HFFc6 (cell line): ENCODE measurements around the gene HERPUD1. TPM values are rescaled to one million over a fixed set of nuclear protein-coding genes. Genes with fewer than 3 reads are reported as not detected.

ENCODE experiments used
- DNase-seq: peaks from one replicate; pipeline ENCODE4 v3.0.0-alpha.2; 2018
- H3K27ac Mint-ChIP-seq: 2 replicates; pipeline ENCODE4 v1.8.0; 2020; ENCODE audit warnings: mild to moderate bottlenecking, mixed read lengths
- H3K27me3 Mint-ChIP-seq: 2 replicates; pipeline ENCODE4 v1.8.0; 2021; ENCODE audit warnings: mild to moderate bottlenecking, moderate library complexity, mixed read lengths; ENCODE audit not compliant: insufficient read depth
- H3K36me3 Mint-ChIP-seq: 2 replicates; pipeline ENCODE4 v1.8.0; 2021; ENCODE audit warnings: low read depth, mixed read lengths
- H3K4me1 Mint-ChIP-seq: 2 replicates; pipeline ENCODE4 v1.8.0; 2020; ENCODE audit warnings: low read depth, mixed read lengths
- H3K4me3 Mint-ChIP-seq: 2 replicates; pipeline ENCODE4 v1.8.0; 2020; ENCODE audit warnings: mild to moderate bottlenecking, moderate library complexity, mixed read lengths
- H3K9me3 Mint-ChIP-seq: 2 replicates; pipeline ENCODE4 v1.8.0; 2020; ENCODE audit warnings: mild to moderate bottlenecking, mixed read lengths
- CTCF ChIP-seq: fragments of 200-600 bp; sonication (generic); IDR thresholded peaks from 2 replicates; pipeline ENCODE4 v1.5.0; 2021; ENCODE audit warnings: antibody characterized with exemption, mild to moderate bottlenecking
- total RNA-seq, 6 experiments: library from RNA; stranded (reverse); fragmentation: NEBNext Ultra II Directional; extraction: Animal tissue kit (Norgen Biotek cat#: 25700); gene quantifications; 2 replicates in 1 of 6; 3 replicates in 5 of 6; pipeline ENCODE4 v1.2.3, GENCODE V29; 2021

Gene HERPUD1
- total RNA-seq, 6 experiments from 2014 or later, result 87.9 to 109 (median 96.9) TPM

- Mint-ChIP-seq H3K4me1 (peaks cover 21% of the 10 kb centered on the region), H3K9me3 (no peaks in the 10 kb centered on the region), H3K4me3 (no peak overlapping the region), H3K36me3 (no peaks in the 10 kb centered on the region), H3K27ac (no peak overlapping the region), H3K27me3 (peaks cover 17% of the 10 kb centered on the region)
- no peak for TF ChIP-seq CTCF
- DNase-seq, result no peak
These were observed 15.2 kb upstream of the HERPUD1 start for GRCh38 chr16:56916571-56917403.

GRCh38 chr16:56918467-56919012 is 13.4 kb upstream of the HERPUD1 start:
- Mint-ChIP-seq H3K9me3 (no peaks in the 10 kb centered on the region), H3K27me3 (peaks cover 26% of the 10 kb centered on the region), H3K4me1 (peaks cover 3% of the 10 kb centered on the region), H3K36me3 (no peaks in the 10 kb centered on the region), H3K27ac (no peak overlapping the region), H3K4me3 (no peak overlapping the region)
- TF ChIP-seq CTCF, result no peak
- no peak for DNase-seq

- no peaks in the 10 kb centered on the region for H3K4me1 Mint-ChIP-seq
- no peak for TF ChIP-seq CTCF
- no peak for DNase-seq
- no peaks in the 10 kb centered on the region for H3K9me3 Mint-ChIP-seq
- no peaks in the 10 kb centered on the region for H3K36me3 Mint-ChIP-seq
- no peak overlapping the region for H3K4me3 Mint-ChIP-seq
- peaks cover 26% of the 10 kb centered on the region for H3K27me3 Mint-ChIP-seq
- no peak overlapping the region for H3K27ac Mint-ChIP-seq
These were observed 12.7 kb upstream of the HERPUD1 start for GRCh38 chr16:56919099-56919800.

GRCh38 chr16:56921571-56921970 is 10.4 kb upstream of the HERPUD1 start:
- H3K36me3 Mint-ChIP-seq, result no peaks in the 10 kb centered on the region
- no peak for DNase-seq
- no peak overlapping the region for H3K27ac Mint-ChIP-seq
- no peak overlapping the region for H3K4me3 Mint-ChIP-seq
- H3K4me1 Mint-ChIP-seq, result no peaks in the 10 kb centered on the region
- no peaks in the 10 kb centered on the region for H3K9me3 Mint-ChIP-seq
- H3K27me3 Mint-ChIP-seq, result peaks cover 24% of the 10 kb centered on the region
- no peak for TF ChIP-seq CTCF

- Mint-ChIP-seq H3K9me3 (no peaks in the 10 kb centered on the region), H3K27me3 (peaks cover 21% of the 10 kb centered on the region), H3K27ac (no peak overlapping the region), H3K4me3 (no peak overlapping the region), H3K4me1 (no peaks in the 10 kb centered on the region), H3K36me3 (no peaks in the 10 kb centered on the region)
- DNase-seq, result no peak
- no peak for TF ChIP-seq CTCF
These were observed 8.4 kb upstream of the HERPUD1 start for GRCh38 chr16:56923481-56924091.
